Retinal pigment epithelial cell (primary cell): ENCODE data around the gene DUT.

ENCODE experiments used
- DNase-seq: peaks from one replicate; pipeline ENCODE4 v3.0.0-alpha.2; 2010; ENCODE audit warnings: low read depth
- H3K4me3 ChIP-seq: 2 replicates; pipeline ENCODE4 v1.5.1; 2011; ENCODE audit warnings: mild to moderate bottlenecking, low read length, control low read depth, moderate library complexity
- CTCF ChIP-seq: conservative IDR thresholded peaks from 2 replicates; pipeline ENCODE4 v1.5.1; 2011; ENCODE audit warnings: low read depth, low read length, control low read depth, inconsistent platforms

DUT gene

GRCh38 chr15:48292458-48292857, 38.8 kb upstream of the DUT start:
- DNase-seq = no peak
- no peak overlapping the region for H3K4me3 ChIP-seq
- no peak for TF ChIP-seq CTCF

DNA sequence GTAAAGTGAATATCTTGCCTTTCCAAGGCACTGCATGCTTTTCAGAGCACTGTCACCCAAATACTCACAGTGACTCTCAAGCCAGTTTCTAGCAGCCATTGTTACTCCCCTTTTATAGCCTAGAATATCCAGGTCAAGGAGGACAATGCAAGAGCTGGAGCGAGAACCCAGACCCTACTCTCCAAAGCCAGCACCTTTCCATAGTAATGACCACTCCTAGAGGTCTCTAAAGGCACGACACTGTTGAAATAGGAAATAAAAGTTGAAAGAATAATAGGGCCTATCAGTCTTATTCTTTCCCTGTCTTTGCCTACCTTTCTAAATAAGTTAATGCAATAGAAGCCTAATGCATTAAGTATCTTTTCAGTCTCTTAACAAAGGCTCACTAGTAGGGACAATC, 33.6 kb upstream of the DUT start:
- DNase-seq = no peak
- H3K4me3 ChIP-seq = no peak overlapping the region
- no peak for TF ChIP-seq CTCF

DNA sequence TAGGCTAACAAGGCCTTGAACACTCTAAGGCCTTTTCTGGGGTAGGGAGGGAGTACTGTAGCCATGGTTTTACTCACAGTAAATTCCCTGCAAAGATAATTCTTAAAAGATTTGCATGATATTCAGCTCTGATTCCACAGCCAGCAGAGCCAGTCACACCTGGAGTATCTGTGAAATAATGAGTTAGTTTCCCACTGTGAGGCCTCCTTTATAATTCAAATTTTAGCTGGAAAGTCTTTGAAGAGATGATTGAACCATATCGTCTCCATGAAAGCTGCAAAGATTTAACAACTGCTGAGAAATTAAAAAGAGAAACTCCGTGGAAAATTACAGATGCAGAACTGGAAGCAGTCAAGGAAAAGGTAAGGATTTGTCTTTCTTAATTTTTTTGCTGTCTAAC, 32.3 kb upstream of the DUT start:
- H3K4me3 ChIP-seq = no peak overlapping the region
- TF ChIP-seq CTCF = no peak

GRCh38 chr15:48300038-48300437, 31.2 kb upstream of the DUT start:
- no peak for DNase-seq
- H3K4me3 ChIP-seq = no peak overlapping the region
- TF ChIP-seq CTCF = no peak

More for the DNA sequence above, 32.3 kb upstream of the DUT start:
- no peak for DNase-seq

GRCh38 chr15:48304398-48304797, 26.8 kb upstream of the DUT start:
- no peak for DNase-seq
- TF ChIP-seq CTCF = no peak
- no peak overlapping the region for H3K4me3 ChIP-seq

- TF ChIP-seq CTCF = no peak
- DNase-seq = no peak
- H3K4me3 ChIP-seq = no peak overlapping the region
Measured at GRCh38 chr15:48306639-48307038, 24.6 kb upstream of the DUT start.

DNA sequence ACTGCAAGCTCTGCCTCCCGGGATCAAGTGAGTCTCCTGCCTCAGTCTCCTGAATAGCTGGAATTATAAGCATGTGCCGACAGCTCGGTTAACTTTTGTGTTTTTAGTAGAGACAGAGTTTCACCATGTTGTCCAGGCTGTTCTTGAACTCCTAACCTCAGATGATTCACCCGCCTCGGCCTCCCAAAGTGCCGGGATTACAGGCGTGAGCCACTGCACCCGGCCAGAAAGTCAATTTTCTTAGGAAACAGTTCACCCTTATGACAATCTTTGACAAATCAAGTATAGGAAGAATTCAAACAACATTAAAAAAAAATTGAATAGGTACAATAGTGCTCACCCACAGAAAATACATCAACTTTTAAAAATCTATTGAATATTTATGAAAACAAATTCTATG, 23.6 kb upstream of the DUT start:
- no peak for TF ChIP-seq CTCF
- no peak overlapping the region for H3K4me3 ChIP-seq
- DNase-seq = no peak
